BE2C (cell line): ENCODE data around the gene MTX1.

Source experiments
- DNase-seq: peaks from one replicate; pipeline ENCODE4 v3.0.0-alpha.2; 2020
- H3K27me3 ChIP-seq: fragments of 250-450 bp; sonication (Bioruptor Pico); 2 replicates; pipeline ENCODE4 v1.5.1; 2020; ENCODE audit warnings: mild to moderate bottlenecking
- H3K36me3 ChIP-seq: fragments of 250-450 bp; sonication (Bioruptor Pico); 2 replicates; pipeline ENCODE4 v1.5.1; 2020; ENCODE audit warnings: mild to moderate bottlenecking
- H3K4me1 ChIP-seq: fragments of 250-450 bp; sonication (Bioruptor Pico); 2 replicates; pipeline ENCODE4 v1.5.1; 2020
- H3K4me3 ChIP-seq: 2 replicates; pipeline ENCODE4 v1.5.1; 2011; ENCODE audit warnings: low read depth, low read length
- H3K9me3 ChIP-seq: fragments of 250-450 bp; sonication (Bioruptor Pico); 2 replicates; pipeline ENCODE4 v1.5.1; 2020
- TF ChIP-seq, protein P1 (sequence below): IDR thresholded peaks from 2 replicates; pipeline ENCODE4 v1.5.1; 2012; ENCODE audit warnings: mild to moderate bottlenecking, low read depth, low read length

MTX1 gene

DNA sequence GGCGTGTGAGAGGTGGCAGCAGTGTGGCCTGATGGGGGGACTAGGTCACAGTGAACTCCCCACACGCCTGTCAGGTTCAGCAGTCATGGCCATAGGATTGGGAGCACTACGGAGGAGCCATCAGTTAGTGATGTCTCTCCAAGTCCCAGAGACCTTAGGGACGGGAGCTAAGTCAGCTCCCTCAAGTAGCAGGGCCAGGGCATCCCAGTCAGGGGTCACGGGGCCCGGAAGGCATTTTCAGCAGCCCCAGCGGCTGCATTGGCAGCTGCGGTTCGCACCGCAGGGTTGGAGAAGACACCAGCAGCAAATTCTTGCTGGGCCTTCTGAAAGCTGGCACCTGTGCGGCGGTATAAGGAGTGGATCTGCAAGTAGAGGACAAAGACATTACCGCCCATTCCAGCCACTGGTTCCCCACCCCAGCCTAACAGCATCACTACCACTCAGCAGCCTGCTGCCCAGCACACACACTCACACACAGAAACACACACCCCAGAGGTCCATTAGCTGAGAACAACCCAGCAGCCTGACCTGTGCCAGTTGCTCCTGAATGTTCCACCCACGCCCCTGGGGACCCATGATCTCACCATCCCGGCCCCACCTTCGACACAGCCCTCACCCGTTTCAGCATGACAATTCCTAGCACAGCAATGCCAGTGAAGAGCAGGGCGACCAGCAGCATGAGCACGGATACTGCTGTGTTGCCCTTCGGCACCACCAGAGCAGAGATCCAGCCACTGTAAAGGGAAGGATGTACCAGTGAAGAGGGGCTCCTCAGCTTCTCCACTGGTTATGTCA, 47.8 kb downstream of the MTX1 start:
- Histone ChIP-seq H3K9me3 (no peaks in the 10 kb centered on the region), H3K4me1 (peaks cover 3% of the 10 kb centered on the region; the same call in 1 of the 2 replicates), H3K4me3 (peak overlapping the region; percentile 85), H3K27me3 (no peaks in the 10 kb centered on the region), H3K36me3 (peaks cover 11% of the 10 kb centered on the region; the same call in 1 of the 2 replicates)
- DNase-seq, result peak; percentile 28
- TF ChIP-seq, protein P1, sequence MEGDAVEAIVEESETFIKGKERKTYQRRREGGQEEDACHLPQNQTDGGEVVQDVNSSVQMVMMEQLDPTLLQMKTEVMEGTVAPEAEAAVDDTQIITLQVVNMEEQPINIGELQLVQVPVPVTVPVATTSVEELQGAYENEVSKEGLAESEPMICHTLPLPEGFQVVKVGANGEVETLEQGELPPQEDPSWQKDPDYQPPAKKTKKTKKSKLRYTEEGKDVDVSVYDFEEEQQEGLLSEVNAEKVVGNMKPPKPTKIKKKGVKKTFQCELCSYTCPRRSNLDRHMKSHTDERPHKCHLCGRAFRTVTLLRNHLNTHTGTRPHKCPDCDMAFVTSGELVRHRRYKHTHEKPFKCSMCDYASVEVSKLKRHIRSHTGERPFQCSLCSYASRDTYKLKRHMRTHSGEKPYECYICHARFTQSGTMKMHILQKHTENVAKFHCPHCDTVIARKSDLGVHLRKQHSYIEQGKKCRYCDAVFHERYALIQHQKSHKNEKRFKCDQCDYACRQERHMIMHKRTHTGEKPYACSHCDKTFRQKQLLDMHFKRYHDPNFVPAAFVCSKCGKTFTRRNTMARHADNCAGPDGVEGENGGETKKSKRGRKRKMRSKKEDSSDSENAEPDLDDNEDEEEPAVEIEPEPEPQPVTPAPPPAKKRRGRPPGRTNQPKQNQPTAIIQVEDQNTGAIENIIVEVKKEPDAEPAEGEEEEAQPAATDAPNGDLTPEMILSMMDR, result no peak

DNA sequence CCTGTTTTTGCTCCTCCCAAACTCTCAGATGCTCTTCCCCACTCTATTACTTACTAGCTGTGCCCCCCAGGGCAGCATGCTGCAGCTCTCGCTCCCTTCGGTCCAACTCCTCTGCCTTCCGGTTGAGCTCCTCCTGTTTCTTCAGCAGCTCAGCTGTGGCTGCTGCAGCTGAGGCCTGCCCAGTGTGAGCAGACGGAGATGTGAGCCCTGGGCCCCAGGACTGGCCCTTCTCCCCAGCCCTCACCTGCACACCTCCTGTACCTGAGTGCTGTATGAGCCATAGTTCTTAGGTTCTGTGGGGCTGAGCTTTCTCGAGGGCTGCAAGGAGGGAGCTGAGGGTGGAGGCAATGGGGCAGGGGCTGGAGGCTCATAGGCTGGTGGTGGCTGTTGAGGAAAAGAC, 51.8 kb downstream of the MTX1 start:
- TF ChIP-seq, protein P1, result no peak
- no peak overlapping the region for H3K4me3 ChIP-seq

DNA sequence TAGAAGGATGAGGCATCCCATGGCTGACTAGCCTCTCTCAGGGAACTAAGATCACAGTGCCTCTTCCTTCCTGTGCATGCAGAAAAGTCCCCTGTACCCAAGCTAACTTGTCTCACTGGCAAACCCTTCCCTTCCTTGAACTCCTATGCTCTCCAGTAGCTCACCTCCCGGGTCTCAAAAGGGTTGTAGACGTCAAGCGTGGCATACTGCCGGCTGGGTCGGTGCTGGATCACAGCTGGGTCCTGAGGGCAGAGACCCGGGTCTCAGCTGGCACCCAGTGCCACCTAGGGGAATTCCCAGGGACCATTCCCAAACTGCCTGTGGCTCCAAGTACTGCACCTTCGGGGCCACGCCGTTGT, 53.0 kb downstream of the MTX1 start:
- TF ChIP-seq, protein P1, result peak; percentile 14
- Histone ChIP-seq H3K4me1 (no peaks in the 10 kb centered on the region), H3K9me3 (no peaks in the 10 kb centered on the region), H3K27me3 (no peaks in the 10 kb centered on the region), H3K4me3 (peak overlapping the region; percentile 97), H3K36me3 (peaks cover 45% of the 10 kb centered on the region)
- DNase-seq, result no peak

More for the DNA sequence above, 51.8 kb downstream of the MTX1 start:
- H3K9me3 ChIP-seq, result no peaks in the 10 kb centered on the region
- H3K4me1 ChIP-seq, result no peaks in the 10 kb centered on the region
- H3K36me3 ChIP-seq, result peaks cover 35% of the 10 kb centered on the region
- no peak for DNase-seq
- H3K27me3 ChIP-seq, result no peaks in the 10 kb centered on the region

DNA sequence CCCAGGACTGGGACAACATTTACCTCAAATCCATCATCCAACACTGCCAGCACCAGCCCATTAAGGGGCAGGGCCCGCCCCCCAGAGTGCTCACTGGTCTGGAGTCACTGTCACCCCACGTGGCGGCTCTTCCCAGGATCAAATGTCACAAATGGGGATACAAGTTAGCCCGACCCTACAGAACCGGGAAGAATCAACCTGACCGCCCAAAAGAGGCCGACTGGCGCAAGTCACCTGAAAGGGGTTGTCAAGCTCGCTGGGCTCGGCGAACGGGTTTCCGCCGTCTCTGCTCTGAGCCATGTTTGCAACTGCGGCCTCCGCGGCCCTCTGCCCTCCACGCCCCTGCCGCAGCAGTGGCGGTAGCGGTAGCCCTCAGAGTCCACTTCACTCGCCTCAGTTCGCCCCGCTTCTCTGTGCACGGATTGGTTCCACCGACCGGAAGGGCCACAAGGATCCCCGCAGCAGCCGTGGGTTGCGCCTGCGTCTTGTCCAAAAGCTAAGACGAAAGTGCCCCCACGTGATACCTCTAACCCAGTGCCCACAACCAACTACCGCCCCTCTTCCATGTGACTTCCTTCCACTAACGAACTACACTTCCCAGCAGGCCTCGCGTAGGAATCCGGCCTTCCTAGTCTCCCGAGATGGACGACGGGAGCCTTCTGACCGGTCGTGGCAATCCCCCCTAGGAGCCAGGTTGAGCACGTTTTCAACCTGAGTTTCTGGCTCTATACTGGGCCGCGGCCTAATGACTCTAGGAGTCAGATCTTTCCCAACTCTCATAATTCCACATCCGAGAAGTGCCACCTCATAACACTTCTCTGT, 53.6 kb downstream of the MTX1 start, which contains the start of gene SCAMP3:
SCAMP3 (minus strand) TSS at position 509 of the 822 bp plus-strand sequence; CDS start at position 300, 209 bp downstream.
- no peaks in the 10 kb centered on the region for H3K9me3 ChIP-seq
- H3K4me1 ChIP-seq, result no peaks in the 10 kb centered on the region
- H3K4me3 ChIP-seq, result peak within 1 kb of the TSS; percentile 97
- peak; percentile 96 for DNase-seq
- H3K27me3 ChIP-seq, result no peaks in the 10 kb centered on the region
- TF ChIP-seq, protein P1, result no peak
- peaks cover 51% of the 10 kb centered on the region for H3K36me3 ChIP-seq

DNA sequence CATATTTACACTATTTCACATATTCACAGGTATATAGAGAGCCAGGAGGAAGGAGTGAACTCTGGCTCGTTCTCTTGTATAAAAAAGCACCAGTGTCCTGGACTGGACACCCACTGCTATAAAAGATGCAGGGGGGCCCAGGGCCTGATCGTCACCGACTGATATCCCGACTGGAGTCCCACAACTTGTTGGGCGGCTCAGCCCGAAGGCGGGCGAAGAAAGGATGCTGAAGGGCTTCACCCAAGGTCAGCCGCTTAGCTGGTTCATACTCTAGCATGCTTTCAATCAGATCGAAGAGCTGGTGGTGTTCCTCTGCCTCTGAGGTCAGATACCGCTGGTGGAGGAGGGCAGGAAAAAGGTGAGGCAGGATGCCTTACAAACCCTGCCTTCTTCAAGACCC, 54.6 kb downstream of the MTX1 start:
- Histone ChIP-seq H3K9me3 (no peaks in the 10 kb centered on the region), H3K36me3 (peaks cover 61% of the 10 kb centered on the region), H3K4me1 (no peaks in the 10 kb centered on the region), H3K27me3 (no peaks in the 10 kb centered on the region), H3K4me3 (no peak overlapping the region)
- TF ChIP-seq, protein P1, result no peak
- no peak for DNase-seq
